Measurements from ENCODE around the gene LRRC49.
"Not testable (repeated sequence)": the region's sequence is repeated elsewhere in the genome, so short reads cannot be mapped to it uniquely, and the experiment has no call there.

Gene LRRC49

GRCh38 chr15:70998319-70998718 is 105.7 kb downstream of the LRRC49 start:
- no peak for DNase-seq

- no peak for DNase-seq
Observed at GRCh38 chr15:71002316-71002715, 109.7 kb downstream of the LRRC49 start.

GRCh38 chr15:71003319-71003718 is 110.7 kb downstream of the LRRC49 start:
- no peak for DNase-seq

- DNase-seq, result not testable (repeated sequence)
Observed at GRCh38 chr15:71004506-71004905, 111.9 kb downstream of the LRRC49 start.

- DNase-seq, result no peak
Observed at GRCh38 chr15:71005895-71006294, 113.3 kb downstream of the LRRC49 start.

GRCh38 chr15:71008250-71008870 is 115.7 kb downstream of the LRRC49 start:
- no peak for DNase-seq

- no peak for DNase-seq
Observed at GRCh38 chr15:71010472-71010871, 117.8 kb downstream of the LRRC49 start.

GRCh38 chr15:71010997-71011396 is 118.4 kb downstream of the LRRC49 start:
- no peak for DNase-seq

GRCh38 chr15:71011503-71012155 is 119.0 kb downstream of the LRRC49 start:
- DNase-seq, result no peak

- DNase-seq, result no peak
Observed at GRCh38 chr15:71013446-71013845, 120.8 kb downstream of the LRRC49 start.

- no peak for DNase-seq
Observed at GRCh38 chr15:71015342-71015741, 122.7 kb downstream of the LRRC49 start.

GRCh38 chr15:71031232-71031631 is 138.6 kb downstream of the LRRC49 start:
- DNase-seq, result not testable (repeated sequence)

- DNase-seq, result not testable (repeated sequence)
Observed at GRCh38 chr15:71035478-71035877, 142.9 kb downstream of the LRRC49 start.

GRCh38 chr15:71042356-71042922 is 149.8 kb downstream of the LRRC49 start:
- no peak for DNase-seq

GRCh38 chr15:71043373-71043772 is 150.7 kb downstream of the LRRC49 start:
- DNase-seq, result no peak

- DNase-seq, result no peak
Observed at GRCh38 chr15:71044006-71044405, 151.4 kb downstream of the LRRC49 start.

GRCh38 chr15:71046146-71046545 is 153.5 kb downstream of the LRRC49 start:
- DNase-seq, result not testable (repeated sequence)

- no peak for DNase-seq
Observed at GRCh38 chr15:71048913-71049675, 156.5 kb downstream of the LRRC49 start.

GRCh38 chr15:71049706-71050422 is 157.2 kb downstream of the LRRC49 start:
- no peak for DNase-seq

- no peak for DNase-seq
Observed at GRCh38 chr15:71050461-71050860, 157.8 kb downstream of the LRRC49 start.

GRCh38 chr15:71051539-71051938 is 158.9 kb downstream of the LRRC49 start:
- no peak for DNase-seq

- no peak for DNase-seq
Observed at GRCh38 chr15:71052356-71052755, 159.7 kb downstream of the LRRC49 start.
